Vagina (tissue), 2 donors: ENCODE measurements around the gene SUN1.

Experiments
- CTCF ChIP-seq, 3 experiments: fragments of 450-650 bp in 2 of 3; fragments of 200-600 bp in 1 of 3; sonication (generic) in 1 of 3; IDR thresholded peaks; one replicate each; pipeline ENCODE4 v1.5.1; 2017 to 2019; ENCODE audit warnings: antibody characterized with exemption in 3 of 3, mild to moderate bottlenecking in 2 of 3, moderate library complexity in 2 of 3
- POLR2A ChIP-seq, 2 donors: fragments of 450-650 bp; IDR thresholded peaks; one replicate each; pipeline ENCODE4 v1.6.1; 2017; ENCODE audit warnings: antibody characterized with exemption in 2 of 2, mild to moderate bottlenecking in 2 of 2, moderate library complexity in 2 of 2
- POLR2AphosphoS5 ChIP-seq, 2 donors: sonication (generic); formaldehyde crosslinking; IDR thresholded peaks; one replicate each; pipeline ENCODE4 v1.9.0; 2017; ENCODE audit warnings: antibody characterized with exemption in 2 of 2, mild to moderate bottlenecking in 2 of 2, low read depth in 1 of 2; ENCODE audit not compliant: insufficient read depth in 1 of 2

- TF ChIP-seq CTCF (IDR thresholded peaks at IDR 0.05) (no peak), POLR2AphosphoS5 (IDR thresholded peaks at IDR 0.05; ENCODE audit: insufficient read depth in 1 of 2, low read depth in 1 of 2) (no peak), POLR2A (IDR thresholded peaks at IDR 0.05) (no peak)
Observed at GRCh38 chr7:856444-857095, 24.3 kb downstream of the SUN1 start.
